Ishikawa (cell line): ENCODE measurements around the gene CHST9.

Experiments used
- CEBPB ChIP-seq: IDR thresholded peaks from 2 replicates; pipeline ENCODE4 v1.6.1; 2012
- CREB1 ChIP-seq: IDR thresholded peaks from 2 replicates; pipeline ENCODE4 v1.6.1; 2012; ENCODE audit warnings: low read depth
- EGR1 ChIP-seq: IDR thresholded peaks from 2 replicates; pipeline ENCODE4 v1.6.1; 2012
- EP300 ChIP-seq: IDR thresholded peaks from 2 replicates; pipeline ENCODE4 v1.6.1; 2012; ENCODE audit warnings: borderline replicate concordance
- FOXM1 ChIP-seq: IDR thresholded peaks from 2 replicates; pipeline ENCODE4 v1.6.1; 2012; ENCODE audit warnings: low read depth, borderline replicate concordance
- MAX ChIP-seq: IDR thresholded peaks from 2 replicates; pipeline ENCODE4 v1.6.1; 2012
- NFIC ChIP-seq: IDR thresholded peaks from 2 replicates; pipeline ENCODE4 v1.6.1; 2012
- RAD21 ChIP-seq: IDR thresholded peaks from 2 replicates; pipeline ENCODE4 v1.6.1; 2012; ENCODE audit warnings: low read depth
- REST ChIP-seq: IDR thresholded peaks from 2 replicates; pipeline ENCODE4 v1.6.1; 2012; ENCODE audit warnings: low read depth, mild to moderate bottlenecking
- TAF1 ChIP-seq: IDR thresholded peaks from 2 replicates; pipeline ENCODE4 v1.6.1; 2012; ENCODE audit warnings: low read depth, mild to moderate bottlenecking
- TCF12 ChIP-seq: IDR thresholded peaks from 2 replicates; pipeline ENCODE4 v1.6.1; 2012; ENCODE audit warnings: low read depth
- TEAD4 ChIP-seq: IDR thresholded peaks from 2 replicates; pipeline ENCODE4 v1.6.1; 2012
- USF1 ChIP-seq: IDR thresholded peaks from 2 replicates; pipeline ENCODE4 v1.6.1; 2012

- TF ChIP-seq TAF1: no peak
- no peak for TF ChIP-seq USF1
- TF ChIP-seq FOXM1: no peak
- TF ChIP-seq REST: no peak
- no peak for TF ChIP-seq EGR1
- no peak for TF ChIP-seq CREB1
- TF ChIP-seq MAX: no peak
- no peak for TF ChIP-seq TCF12
- TF ChIP-seq NFIC: no peak
- TF ChIP-seq CEBPB: no peak
- TF ChIP-seq TEAD4: no peak
- no peak for TF ChIP-seq RAD21
- no peak for TF ChIP-seq EP300
Measured at GRCh38 chr18:27138079-27138478, 47.0 kb downstream of the CHST9 start.
